ENCODE results near the gene PTGER4. TPM values are rescaled to one million over a fixed set of nuclear protein-coding genes. Genes with fewer than 3 reads are reported as not detected.
A peak's percentile ranks its signal among the peaks of the same experiment; 100 is the strongest.

Gene PTGER4
- polyA plus RNA-seq, 1 of the 3 experiments (the other 2 are of a cell fraction): not detected

GRCh38 chr5:40688127-40688761 is 8.5 kb downstream of the PTGER4 start:
- peak; percentile 76 for DNase-seq
- Histone ChIP-seq H3K27me3 (ENCODE audit: insufficient read depth) (peaks cover 9% of the 10 kb centered on the region; the same call in 1 of the 2 replicates), H3K4me1 (ENCODE audit: control insufficient read depth in 1 of 2, insufficient read depth in 2 of 2, low read depth in 1 of 2, low read length in 1 of 2) (no peaks in the 10 kb centered on the region; a peak in 1 of 4 replicates), H3K36me3 (replicated peaks in 1 of 2; ENCODE audit: control insufficient read depth in 1 of 2, insufficient read depth in 2 of 2, low read length in 1 of 2) (no peaks in the 10 kb centered on the region), H3K4me3 (ENCODE audit: low read depth in 2 of 2, low read length in 1 of 2) (no peak overlapping the region; a peak in 1 of 4 replicates), H4K20me1 (ENCODE audit: insufficient read depth) (no peaks in the 10 kb centered on the region), H3F3A (replicated peaks; ENCODE audit: insufficient read depth) (peaks cover 14% of the 10 kb centered on the region), H3K9ac (no peak overlapping the region), H3K27ac (ENCODE audit: low read depth in 2 of 2, low read length in 1 of 2) (no peak overlapping the region), H3K9me3 (no peaks in the 10 kb centered on the region), H3K4me2 (0 out of 2 replicates have a peak overlapping the region, but pooled peaks have one; percentile 12), H3K9me2 (no peaks in the 10 kb centered on the region), H2AFZ (ENCODE audit: low read depth) (peak overlapping the region; percentile 62; the same call in 1 of the 2 replicates), H3K79me2 (ENCODE audit: insufficient read depth) (no peaks in the 10 kb centered on the region)
- ChIA-PET CTCF (interaction anchor here (0.6 to 1.8 kb wide), 10 partner anchors 8 to 1107 kb away, joined by 3 to 6 read pairs (median 3); partner anchors contain the start of gene PTGER4), POLR2A (no interaction called here)
- no peak for TF ChIP-seq ELF1 (IDR thresholded peaks at IDR 0.05)
- peak; percentile 90 for TF ChIP-seq SMC3 (IDR thresholded peaks at IDR 0.05; ENCODE audit: low read depth, low read length)
- peak; percentile 97 for TF ChIP-seq RAD21 (IDR thresholded peaks at IDR 0.05; ENCODE audit: low read length)
- TF ChIP-seq CTCF (IDR thresholded peaks at IDR 0.05): peak; percentile 88
- no peak for TF ChIP-seq YY1 (IDR thresholded peaks at IDR 0.05; ENCODE audit: low read depth)
- under 1% methylated on average over 8 of the region's 8 CpGs for WGBS (ENCODE audit: low lambda C conversion rate)

GRCh38 chr5:40688996-40689395 is 9.3 kb downstream of the PTGER4 start:
- Histone ChIP-seq H3K27me3 (ENCODE audit: insufficient read depth) (peaks cover 9% of the 10 kb centered on the region; the same call in 1 of the 2 replicates), H3K27ac (ENCODE audit: low read depth in 2 of 2, low read length in 1 of 2) (peak overlapping the region in 1 of 2 experiments; percentile 43; a peak in 2 of 4 replicates), H3K9ac (no peak overlapping the region), H2AFZ (ENCODE audit: low read depth) (0 out of 2 replicates have a peak overlapping the region, but pooled peaks have one; percentile 62), H3K36me3 (replicated peaks in 1 of 2; ENCODE audit: control insufficient read depth in 1 of 2, insufficient read depth in 2 of 2, low read length in 1 of 2) (no peaks in the 10 kb centered on the region), H3K4me1 (ENCODE audit: control insufficient read depth in 1 of 2, insufficient read depth in 2 of 2, low read depth in 1 of 2, low read length in 1 of 2) (no peaks in the 10 kb centered on the region; a peak in 1 of 4 replicates), H3F3A (replicated peaks; ENCODE audit: insufficient read depth) (peaks cover 14% of the 10 kb centered on the region), H3K9me2 (no peaks in the 10 kb centered on the region), H3K9me3 (no peaks in the 10 kb centered on the region), H4K20me1 (ENCODE audit: insufficient read depth) (no peaks in the 10 kb centered on the region), H3K79me2 (ENCODE audit: insufficient read depth) (no peaks in the 10 kb centered on the region), H3K4me2 (no peak overlapping the region), H3K4me3 (ENCODE audit: low read depth in 2 of 2, low read length in 1 of 2) (no peak overlapping the region)
- DNase-seq: no peak
- ChIA-PET POLR2A (no interaction called here), CTCF (interaction anchor here (0.6 to 3.8 kb wide), 12 partner anchors 9 to 1108 kb away, joined by 3 to 22 read pairs (median 4); partner anchors contain the start of gene PTGER4)
- no peak for TF ChIP-seq NRF1 (IDR thresholded peaks at IDR 0.05; ENCODE audit: low read depth, low read length)
- no peak for TF ChIP-seq USF1 (IDR thresholded peaks at IDR 0.05; ENCODE audit: borderline replicate concordance, low read depth)
- TF ChIP-seq PBX3 (IDR thresholded peaks at IDR 0.05): no peak
- no peak for TF ChIP-seq GATA2 (CRISPR knock-in tag; IDR thresholded peaks at IDR 0.05)
- no peak for TF ChIP-seq MAX (IDR thresholded peaks at IDR 0.05; ENCODE audit: low read depth)
- no peak for TF ChIP-seq CTCF (IDR thresholded peaks at IDR 0.05)
- no peak for TF ChIP-seq TCF12 (IDR thresholded peaks at IDR 0.05)
- TF ChIP-seq ZBTB33 (IDR thresholded peaks at IDR 0.05; ENCODE audit: borderline replicate concordance, low read depth): no peak
- no peak for TF ChIP-seq TAF1 (IDR thresholded peaks at IDR 0.05; ENCODE audit: borderline replicate concordance, low read depth, low read length)

All from SK-N-SH (cell line).